HG02852 (cell line): ENCODE measurements around the gene KLKB1.

Experiments
- ATAC-seq: cut with Tn5 transposase; IDR thresholded peaks from one replicate; pipeline ENCODE4 v1.9.1; 2021; ENCODE audit warnings: mild to moderate bottlenecking, moderate library complexity; ENCODE audit not compliant: unreplicated experiment

KLKB1 gene

DNA sequence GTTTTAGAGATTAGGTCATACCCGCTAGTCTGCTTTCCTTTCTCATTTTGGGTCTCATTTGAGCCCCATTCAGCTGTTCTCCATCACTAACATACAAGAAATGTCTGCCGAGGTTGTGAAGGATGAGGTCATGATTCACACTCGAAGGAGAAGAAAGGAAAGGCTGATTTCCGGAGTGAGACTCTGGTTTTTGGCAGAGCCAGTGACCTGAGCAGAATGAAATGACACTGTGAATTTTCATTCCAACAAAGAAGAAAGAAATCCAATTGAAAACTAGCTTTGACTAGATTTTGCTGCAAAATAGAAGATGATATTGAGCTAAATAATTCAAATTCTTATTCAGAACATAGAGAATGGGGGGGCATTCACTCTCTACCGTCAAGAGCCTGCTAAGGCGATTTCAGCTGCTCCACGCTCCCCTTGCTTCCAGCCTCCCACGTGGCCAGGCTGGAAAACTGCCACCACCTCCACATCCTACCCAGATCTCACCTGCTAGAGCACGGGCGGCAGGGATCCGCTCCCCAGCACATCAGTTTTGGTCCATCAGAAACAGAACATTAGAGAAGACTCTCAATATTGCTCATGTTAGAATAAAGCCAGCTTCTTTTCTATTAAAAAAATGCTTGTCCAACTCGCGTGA lies 77.7 kb downstream of the KLKB1 start:
- ATAC-seq, result no peak

DNA sequence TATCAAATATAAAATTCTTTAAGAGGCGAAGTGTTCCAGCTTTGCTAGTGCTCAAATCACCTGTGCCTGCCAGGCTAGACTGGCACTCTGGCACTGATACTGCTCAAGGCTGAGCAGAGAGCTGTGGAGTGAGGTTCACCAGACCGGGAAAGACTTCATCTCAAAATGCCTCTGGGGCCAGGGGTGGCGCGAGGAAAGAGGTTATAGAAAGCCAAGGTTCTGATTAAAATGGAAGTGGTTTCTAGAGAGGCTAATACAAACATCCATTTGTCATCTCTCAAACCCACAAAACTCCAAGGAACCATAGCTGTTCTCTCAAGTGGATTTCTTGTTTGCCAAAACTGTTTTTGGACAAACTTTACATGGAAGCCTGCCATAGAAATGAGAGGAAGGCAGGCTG lies 80.2 kb downstream of the KLKB1 start:
- ATAC-seq, result no peak

DNA sequence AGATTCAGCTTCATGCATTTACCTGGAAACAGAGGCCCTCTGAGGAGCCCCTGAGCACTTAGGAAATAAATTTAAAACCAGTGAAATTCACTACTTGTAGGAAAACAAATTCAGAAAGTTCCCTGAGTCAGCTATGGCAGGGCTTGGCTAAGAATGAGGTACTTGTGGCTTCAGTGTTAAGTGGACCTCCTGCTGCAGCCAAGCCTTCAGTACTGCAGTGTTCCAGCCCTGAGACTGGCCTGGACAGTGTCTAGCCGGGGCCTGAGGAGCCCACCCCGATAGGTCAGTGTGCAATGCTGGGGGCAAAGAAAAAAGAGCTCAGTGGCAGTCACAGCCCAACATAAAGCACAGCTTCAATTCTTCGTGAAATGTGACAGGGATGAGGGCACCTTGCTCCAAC lies 80.6 kb downstream of the KLKB1 start:
- ATAC-seq, result no peak
